GM12873 (cell line): ENCODE data around the gene PDZD8.

Experiments
- CTCF ChIP-seq: IDR thresholded peaks from 2 replicates; pipeline ENCODE4 v1.5.1; 2012; ENCODE audit warnings: low read depth, mild to moderate bottlenecking, moderate library complexity, low read length, control low read depth; ENCODE audit not compliant: insufficient read depth; ENCODE audit errors: missing control alignments

PDZD8 gene

DNA sequence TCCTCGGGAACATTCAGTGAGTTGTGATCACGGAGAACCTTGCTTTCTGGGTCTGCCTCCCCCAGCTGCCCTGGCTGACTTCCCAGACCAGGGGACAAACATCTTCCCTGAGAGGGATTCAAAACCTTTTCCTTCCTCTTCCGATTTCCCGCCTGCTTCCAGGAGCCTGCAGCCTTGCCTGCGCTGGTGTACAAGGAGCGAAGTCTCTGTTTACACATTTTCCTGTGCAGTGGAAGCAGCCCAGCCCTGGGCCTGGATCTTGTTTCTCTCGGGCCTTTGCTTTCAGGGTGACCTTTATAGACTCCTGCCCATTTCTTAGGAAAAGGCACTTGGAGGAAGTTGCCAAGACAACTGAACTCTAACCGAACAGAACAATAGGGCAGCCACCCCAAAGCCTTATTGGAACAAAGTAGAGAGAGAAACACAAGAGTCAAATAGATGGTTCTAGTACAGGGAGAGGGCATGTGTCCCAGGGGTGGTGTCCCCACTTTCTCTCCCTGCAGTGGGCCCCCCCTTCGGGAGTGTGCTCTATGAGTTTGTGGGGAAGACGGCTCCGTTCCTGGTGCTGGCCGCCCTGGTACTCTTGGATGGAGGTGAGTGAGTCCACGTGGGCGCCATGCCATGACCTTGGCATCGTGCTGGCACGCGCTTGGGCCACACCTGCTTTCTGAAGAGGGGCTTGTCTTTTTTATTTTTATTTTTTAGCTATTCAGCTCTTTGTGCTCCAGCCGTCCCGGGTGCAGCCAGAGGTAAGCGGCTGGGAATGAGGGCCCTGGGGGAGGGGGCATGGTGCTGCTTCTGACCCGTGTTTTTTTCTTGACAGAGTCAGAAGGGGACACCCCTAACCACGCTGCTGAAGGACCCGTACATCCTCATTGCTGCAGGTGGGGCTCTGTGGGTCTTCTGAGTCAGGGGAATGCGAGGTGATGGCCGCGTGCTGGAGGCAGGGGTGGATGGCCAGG lies 120.2 kb downstream of the PDZD8 start:
- no peak for TF ChIP-seq CTCF

GRCh38 chr10:117254338-117254737 lies 120.9 kb downstream of the PDZD8 start:
- TF ChIP-seq CTCF, result no peak

GRCh38 chr10:117253908-117254307 lies 121.3 kb downstream of the PDZD8 start:
- TF ChIP-seq CTCF, result no peak

DNA sequence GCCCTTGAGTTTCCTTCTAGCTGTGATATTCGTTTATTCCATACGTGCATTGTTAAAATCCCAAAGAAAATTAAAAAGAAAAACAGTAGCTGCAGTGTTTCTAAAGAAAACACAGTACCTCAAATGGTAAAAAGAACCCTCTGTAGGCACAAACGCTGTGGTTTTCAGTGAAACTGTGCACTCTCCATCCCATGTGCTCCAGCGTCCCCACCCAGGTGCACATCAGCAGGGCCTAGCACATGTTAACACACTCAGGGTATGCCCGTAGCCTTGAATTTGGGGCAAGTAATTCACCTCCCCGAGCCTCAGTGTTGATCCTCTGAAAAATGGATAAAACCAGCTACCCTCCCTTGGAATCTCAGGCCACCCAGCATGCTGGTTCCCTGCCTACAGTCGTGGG lies 124.8 kb downstream of the PDZD8 start:
- TF ChIP-seq CTCF, result no peak

DNA sequence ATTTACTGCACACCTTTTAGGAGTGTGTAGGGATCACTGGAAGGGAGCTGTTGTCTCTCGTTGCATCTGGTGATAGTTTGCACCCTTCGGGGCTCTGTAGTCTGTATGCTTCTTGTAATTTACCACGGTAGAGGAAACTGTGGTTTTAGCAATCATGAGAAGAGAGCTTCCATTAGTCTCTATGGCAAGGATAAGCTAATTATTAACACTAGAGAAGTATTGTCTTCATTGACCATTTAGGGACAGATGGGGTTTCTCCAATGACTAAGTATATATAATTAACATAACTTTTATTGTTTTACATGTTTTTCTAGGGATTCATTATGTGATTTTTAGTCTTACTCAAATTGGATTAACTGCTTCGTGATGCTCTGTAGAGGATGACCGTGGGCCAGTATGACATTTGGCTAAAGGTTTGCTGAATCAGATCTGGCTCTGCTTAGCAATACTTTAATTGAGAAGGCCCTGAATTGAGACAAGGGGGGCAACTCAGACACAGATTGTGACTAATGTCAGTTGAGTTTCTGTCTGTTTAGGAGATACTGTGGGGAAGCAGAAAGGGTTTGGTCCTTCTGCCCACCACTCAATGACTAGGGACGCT lies 125.6 kb downstream of the PDZD8 start:
- no peak for TF ChIP-seq CTCF

- no peak for TF ChIP-seq CTCF
Measured at GRCh38 chr10:117248750-117249465, 126.3 kb downstream of the PDZD8 start.
